GM19467 (cell line): ENCODE data around the gene JARID2.
"Not testable (repeated sequence)": the region's sequence is repeated elsewhere in the genome, so short reads cannot be mapped to it uniquely, and the experiment has no call there.

Source experiments
- ATAC-seq: cut with Tn5 transposase; IDR thresholded peaks from one replicate; pipeline ENCODE4 v1.9.1; 2021; ENCODE audit warnings: mild to moderate bottlenecking, moderate library complexity; ENCODE audit not compliant: unreplicated experiment

Gene JARID2

GRCh38 chr6:15287670-15288375 lies 42.0 kb downstream of the JARID2 start:
- peak; percentile 98 for ATAC-seq

DNA sequence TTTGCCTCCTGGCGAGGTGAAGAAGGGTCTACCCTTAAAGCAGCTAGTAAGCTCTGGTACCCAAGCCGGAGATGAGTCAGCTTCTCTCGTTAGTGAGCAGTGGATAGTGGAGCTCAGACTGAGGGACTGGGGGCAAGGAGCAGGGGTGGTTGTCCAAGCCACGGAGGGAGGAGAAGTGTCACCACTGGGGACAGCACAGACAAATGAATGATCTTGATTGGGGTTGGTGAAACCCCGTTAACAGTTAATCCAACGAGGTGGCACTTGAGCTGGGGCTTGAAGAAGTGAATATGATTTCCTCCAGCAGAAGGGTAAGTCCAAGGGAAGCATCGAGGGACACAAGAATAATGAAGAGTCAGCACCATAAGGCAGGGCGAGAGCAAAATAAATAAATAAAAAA lies 43.0 kb downstream of the JARID2 start:
- ATAC-seq, result no peak

DNA sequence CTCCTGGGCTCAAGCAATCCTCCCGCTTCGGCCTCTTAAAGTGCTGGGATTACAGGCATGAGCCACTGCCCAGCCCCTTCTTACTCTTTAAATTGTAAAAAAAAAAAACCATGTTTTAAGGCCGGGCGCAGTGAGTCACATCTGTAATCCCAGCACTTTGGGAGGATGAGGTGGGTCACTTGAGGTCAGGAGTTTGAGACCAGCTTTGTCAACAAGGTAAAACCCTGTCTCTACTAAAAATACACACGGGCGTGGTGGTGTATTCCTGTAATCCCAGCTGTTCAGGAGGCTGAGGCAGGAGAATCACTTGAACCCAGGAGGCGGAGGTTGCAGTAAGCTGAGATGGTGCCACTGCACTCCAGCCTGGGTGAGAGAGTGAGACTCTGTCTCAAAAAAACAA lies 43.6 kb downstream of the JARID2 start:
- not testable (repeated sequence) for ATAC-seq

DNA sequence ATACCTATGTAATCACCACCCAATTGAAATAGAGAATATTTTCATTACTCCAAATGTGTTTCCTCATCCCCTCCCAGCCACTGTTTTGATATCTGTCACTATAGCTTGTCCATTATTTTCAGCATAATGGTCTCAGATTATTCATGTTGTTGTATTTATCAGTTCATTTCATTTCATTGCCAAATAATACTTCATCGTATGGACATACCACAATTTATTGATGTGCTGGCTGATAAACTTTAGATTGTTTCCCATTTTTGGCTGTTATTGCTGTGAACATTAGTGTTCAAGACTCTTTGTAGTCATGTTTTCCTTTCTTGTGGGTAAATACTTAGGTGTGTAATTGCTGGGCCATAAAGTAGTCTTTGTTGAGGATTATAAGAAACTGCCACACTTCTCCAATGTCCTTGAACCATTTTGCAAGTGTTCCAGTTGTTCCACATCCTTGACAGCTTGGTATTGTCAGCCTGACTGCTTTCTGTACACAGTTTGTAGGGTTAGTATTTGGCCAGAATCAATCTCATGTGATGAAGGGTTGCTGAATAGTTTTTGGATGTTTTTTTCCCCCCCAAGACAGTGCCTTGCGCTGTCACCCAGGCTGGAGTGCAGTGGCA lies 44.3 kb downstream of the JARID2 start:
- ATAC-seq, result no peak

- ATAC-seq, result no peak
These were observed 45.3 kb downstream of the JARID2 start for GRCh38 chr6:15290962-15291704.

DNA sequence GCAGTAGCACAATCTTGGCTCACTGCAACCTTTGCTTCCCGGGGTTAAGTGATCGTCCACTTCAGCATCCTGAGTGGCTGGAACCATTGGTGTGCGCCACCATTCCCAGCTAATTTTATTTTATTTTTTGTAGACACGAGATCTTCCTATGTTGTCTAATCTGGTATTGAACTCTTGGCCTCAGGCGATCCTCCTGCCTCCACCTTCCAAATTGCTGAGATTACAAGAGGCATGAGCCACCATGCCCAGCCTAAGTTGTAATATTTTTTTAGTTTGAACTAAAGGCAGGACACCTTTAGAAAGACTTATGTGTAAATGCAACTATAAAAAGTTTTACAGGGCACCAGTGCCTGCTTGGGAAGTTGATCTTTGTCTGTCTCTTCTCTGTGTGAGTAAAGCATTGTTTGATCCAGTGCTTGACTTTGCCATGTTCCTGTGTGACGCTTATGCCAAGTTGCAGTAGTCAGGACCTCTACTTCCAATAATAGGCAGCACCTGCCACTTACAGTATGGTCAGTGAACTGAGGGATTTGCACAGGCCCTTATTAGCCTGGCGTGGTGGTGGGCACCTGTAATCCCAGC lies 46.9 kb downstream of the JARID2 start:
- ATAC-seq, result no peak

- no peak for ATAC-seq
These were observed 47.8 kb downstream of the JARID2 start for GRCh38 chr6:15293674-15294073.

- no peak for ATAC-seq
These were observed 48.6 kb downstream of the JARID2 start for GRCh38 chr6:15294504-15294903.

DNA sequence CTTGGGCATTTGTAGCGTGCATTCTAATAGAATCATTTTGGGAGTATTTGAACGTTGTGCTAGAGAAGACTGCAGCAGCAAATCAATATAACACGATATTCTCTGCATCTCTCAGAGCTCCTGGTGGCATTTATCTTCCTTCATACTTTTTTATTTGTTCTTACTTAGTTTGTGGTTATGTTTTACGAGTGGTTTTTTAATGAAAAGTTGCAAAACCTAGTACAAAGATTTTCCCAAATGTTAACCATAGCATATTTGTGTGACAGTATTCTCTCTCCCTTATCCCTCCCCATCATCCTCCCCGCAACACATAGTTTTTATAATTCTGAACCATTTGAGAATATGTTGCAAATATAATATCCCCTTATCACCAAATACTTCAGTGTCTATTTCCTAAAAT lies 50.4 kb downstream of the JARID2 start:
- ATAC-seq, result no peak

- ATAC-seq, result peak; percentile 30
These were observed 50.9 kb downstream of the JARID2 start for GRCh38 chr6:15296735-15297134.

- ATAC-seq, result not testable (repeated sequence)
These were observed 51.3 kb downstream of the JARID2 start for GRCh38 chr6:15297167-15297566.

DNA sequence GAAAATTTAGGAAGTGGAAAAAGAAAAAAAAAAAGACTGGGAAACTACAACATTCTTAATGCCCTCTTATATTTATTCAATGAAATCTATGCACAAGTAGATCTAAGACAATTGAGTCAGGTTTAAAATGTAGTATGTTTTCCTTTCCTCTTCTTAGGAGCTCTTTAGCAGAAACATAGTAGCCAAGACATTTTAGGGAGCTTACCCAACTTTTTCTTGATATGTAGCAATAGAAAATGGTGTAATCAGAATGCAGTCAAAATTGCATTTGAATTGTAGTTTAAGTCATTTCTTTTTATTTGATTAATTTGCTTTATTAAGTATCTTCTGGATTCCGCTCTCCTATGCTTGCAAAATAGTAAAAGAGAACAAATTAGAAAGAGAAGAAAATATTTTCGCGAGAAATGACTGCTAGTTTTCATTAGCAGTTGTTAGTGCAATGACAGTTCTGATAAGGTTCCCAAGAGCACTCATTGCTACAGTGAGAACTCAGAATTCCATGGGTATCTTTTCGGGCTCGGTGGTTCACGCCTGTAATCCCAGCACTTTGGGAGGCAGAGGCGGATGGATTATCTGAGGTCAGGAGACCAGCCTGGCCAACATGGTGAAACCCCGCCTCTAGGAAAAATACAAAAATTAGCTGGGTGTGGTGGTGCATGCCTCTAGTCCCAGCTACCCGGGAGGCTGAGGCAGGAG lies 52.2 kb downstream of the JARID2 start:
- ATAC-seq, result no peak

- ATAC-seq, result peak; percentile 75
These were observed 53.7 kb downstream of the JARID2 start for GRCh38 chr6:15299430-15300131.

DNA sequence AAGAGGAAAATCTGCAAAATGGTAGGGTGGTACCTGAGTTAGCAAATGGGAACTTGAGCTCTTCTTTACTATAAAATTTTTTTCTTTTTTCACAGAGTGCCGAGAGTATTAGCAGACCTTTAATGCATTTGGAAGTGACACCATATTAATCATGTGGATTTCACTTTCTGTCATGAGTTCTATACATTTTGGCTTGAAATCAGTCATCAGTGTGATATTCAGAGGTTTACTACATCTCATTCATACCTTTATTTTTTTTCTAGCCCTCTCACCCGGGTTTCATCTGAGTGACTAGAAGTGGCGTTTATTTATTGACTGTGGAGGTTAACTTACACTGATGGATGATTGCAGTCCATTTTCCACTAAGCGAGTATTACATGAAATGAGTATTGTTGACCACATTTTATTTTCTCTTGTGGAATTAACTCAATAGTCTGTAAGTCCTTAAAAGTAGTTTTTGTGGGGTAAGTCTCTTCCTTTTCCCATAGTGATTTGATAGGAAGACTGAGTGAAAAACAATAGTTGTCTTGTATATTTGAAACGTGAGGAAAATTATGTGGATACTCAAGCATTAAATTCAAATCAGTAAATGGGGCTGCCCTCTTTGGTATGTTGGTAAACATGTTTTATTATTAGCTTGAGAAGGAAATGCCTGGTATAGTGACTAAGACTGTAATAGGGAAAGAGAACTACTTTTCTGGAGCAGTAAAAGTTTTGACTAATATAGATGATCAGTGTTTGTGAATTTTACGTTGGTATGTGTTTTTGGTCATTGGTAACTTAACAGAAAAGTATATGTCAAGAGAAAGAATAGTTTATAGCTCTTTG lies 55.5 kb downstream of the JARID2 start:
- ATAC-seq, result no peak

- no peak for ATAC-seq
These were observed 57.5 kb downstream of the JARID2 start for GRCh38 chr6:15303162-15303919.

DNA sequence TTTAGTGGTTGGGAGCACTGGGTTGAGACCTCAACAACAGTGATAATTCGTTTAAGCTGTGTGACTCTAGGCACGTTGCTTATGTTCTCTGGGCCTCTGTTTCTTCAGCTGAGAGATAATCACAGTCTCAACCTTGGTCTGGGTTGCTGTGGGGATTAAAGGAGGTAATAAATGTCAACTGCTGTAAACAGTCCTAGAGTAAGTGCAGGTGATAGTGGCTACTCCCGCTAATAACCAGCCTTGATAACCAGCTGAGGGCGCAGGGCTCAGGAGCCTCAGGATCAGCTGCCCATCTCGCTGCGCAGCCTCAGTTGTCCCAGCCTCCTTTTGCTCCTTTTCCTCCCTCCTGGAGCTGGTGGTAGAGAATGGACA lies 58.0 kb downstream of the JARID2 start:
- no peak for ATAC-seq

DNA sequence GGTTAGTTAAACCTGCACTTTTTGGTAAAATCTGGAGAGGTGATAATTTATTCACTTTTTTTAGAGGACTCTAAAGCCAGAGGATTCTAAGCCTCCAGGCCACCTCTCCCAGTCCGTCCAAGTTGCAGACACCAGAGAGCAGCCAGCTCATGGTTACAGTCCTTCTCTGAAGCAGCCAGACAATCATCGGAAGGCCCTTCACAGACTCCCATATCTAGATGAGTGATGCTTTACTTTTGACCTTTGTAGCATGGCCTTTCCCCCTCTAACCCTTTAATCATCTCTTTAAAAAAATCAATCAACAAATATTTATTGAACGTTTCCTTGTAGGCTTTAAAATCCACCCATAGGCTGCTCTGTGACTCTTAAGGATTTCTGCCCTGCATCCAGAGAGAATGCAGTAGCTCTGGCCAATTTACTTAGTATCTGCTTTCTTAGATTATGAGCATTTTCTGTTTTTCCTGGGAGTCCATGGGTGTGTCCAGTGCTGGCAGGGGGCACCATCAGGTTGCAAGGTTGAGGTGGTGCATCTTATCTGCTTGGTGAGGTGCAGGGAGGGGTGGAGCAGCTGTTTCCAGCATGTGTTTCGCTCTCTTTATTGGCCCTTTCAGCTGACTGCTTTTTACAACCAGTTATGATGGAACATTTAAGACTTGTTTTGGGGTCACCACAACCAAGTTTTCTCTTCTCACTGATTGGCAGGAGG lies 58.6 kb downstream of the JARID2 start:
- ATAC-seq, result no peak

DNA sequence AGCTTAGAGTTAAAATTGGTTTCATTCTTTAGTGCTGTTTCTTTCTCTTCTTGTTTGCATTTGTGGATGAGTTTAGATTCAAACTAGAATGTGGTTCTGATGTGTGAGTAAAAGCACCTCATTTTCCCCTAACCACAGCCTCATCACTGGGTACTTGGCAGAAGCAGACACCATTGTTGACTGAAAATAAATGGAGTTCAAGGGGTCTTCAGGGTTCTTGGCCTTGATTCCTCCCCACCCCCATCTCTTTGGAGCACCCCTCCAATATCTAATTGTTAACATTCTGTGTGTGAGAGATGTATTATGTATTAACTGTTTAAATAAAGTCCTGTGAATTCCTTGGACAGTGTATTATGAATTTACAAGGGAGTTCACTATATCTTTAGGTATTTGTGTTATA lies 59.6 kb downstream of the JARID2 start:
- peak; percentile 45 for ATAC-seq
